HCT116 (cell line): Measurements from ENCODE around the gene NNAT.

Experiments used
- ATF3 ChIP-seq: IDR thresholded peaks from 2 replicates; pipeline ENCODE4 v1.6.1; 2012
- POLR2A ChIP-seq: IDR thresholded peaks from 2 replicates; pipeline ENCODE4 v1.7.0; 2011; ENCODE audit warnings: borderline replicate concordance; ENCODE audit not compliant: insufficient read depth, insufficient read length; ENCODE audit errors: extremely low read depth
- SP1 ChIP-seq: IDR thresholded peaks from 2 replicates; pipeline ENCODE4 v1.6.1; 2012; ENCODE audit warnings: low read depth

- TF ChIP-seq ATF3 (no peak), POLR2A (no peak), SP1 (no peak)
Measured at GRCh38 chr20:37502654-37503053, 18.4 kb upstream of the NNAT start.
